Measurements from ENCODE around the gene RNF19B. TPM values are rescaled to one million over a fixed set of nuclear protein-coding genes. Genes with fewer than 3 reads are reported as not detected.
A peak's percentile ranks its signal among the peaks of the same experiment; 100 is the strongest.

The RNF19B gene
- total RNA-seq, 1 experiment from 2014 or later = 22.5 TPM

GRCh38 chr1:33010932-33011731 is 46.5 kb upstream of the RNF19B start:
- intact Hi-C loops (cut with micrococcal nuclease) = no loop called here
- Histone ChIP-seq H3K79me2 (ENCODE audit: insufficient read depth, low read length) (peaks cover 4% of the 10 kb centered on the region; the same call in 1 of the 2 replicates), H3K4me3 (replicated peaks in 1 of 2; ENCODE audit: low read depth in 1 of 2, low read length in 2 of 2) (no peak overlapping the region), H3K27ac (ENCODE audit: low read depth, low read length) (no peak overlapping the region), H3K36me3 (ENCODE audit: control insufficient read depth in 1 of 2, insufficient read depth in 2 of 2, low read length in 2 of 2) (peaks cover 59 to 64% of the 10 kb centered on the region in 2 experiments), H3K9me2 (ENCODE audit: insufficient read depth) (no peaks in the 10 kb centered on the region), H4K20me1 (ENCODE audit: insufficient read depth) (no peaks in the 10 kb centered on the region), H3K9me3 (ENCODE audit: control insufficient read depth in 1 of 2, insufficient read depth in 1 of 2, low read depth in 1 of 2, low read length in 2 of 2) (no peaks in the 10 kb centered on the region), H2AFZ (ENCODE audit: low read depth, low read length, poor library complexity, severe bottlenecking) (no peak overlapping the region), H3K27me3 (ENCODE audit: insufficient read depth, low read length) (no peaks in the 10 kb centered on the region), H3K9ac (ENCODE audit: low read length) (no peak overlapping the region), H3K4me2 (ENCODE audit: low read length) (no peak overlapping the region), H3K4me1 (ENCODE audit: control insufficient read depth in 1 of 2, insufficient read depth in 2 of 2, low read length in 2 of 2) (peaks cover 7 to 23% of the 10 kb centered on the region in 2 experiments)
- 0 out of 2 replicates have a peak, but pooled peaks have one; percentile 16 for TF ChIP-seq MAX (IDR thresholded peaks at IDR 0.05)
- no peak for TF ChIP-seq SIN3A (IDR thresholded peaks at IDR 0.05; ENCODE audit: low read depth)
- 0 out of 2 replicates have a peak, but pooled peaks have one; percentile 11 for TF ChIP-seq SP1 (IDR thresholded peaks at IDR 0.05; ENCODE audit: low read depth)
- no peak for ATAC-seq
- ChIA-PET CTCF (no interaction called here), RAD21 (ENCODE audit: low non-redundant PET in 1 of 2, low total read pairs in 2 of 2, uncharacterized antibody in 2 of 2, unreplicated experiment in 2 of 2) (no interaction called here), POLR2A (no interaction called here)
- BruUV-seq (replicated peaks) = no TSS peak
- no peak for DNase-seq (ENCODE audit: low read depth, low spot score)

GRCh38 chr1:33009561-33009960 is 45.0 kb upstream of the RNF19B start:
- no peak for TF ChIP-seq CBX3 (IDR thresholded peaks at IDR 0.05; ENCODE audit: low read depth)
- no peak for TF ChIP-seq ZBTB33 (IDR thresholded peaks at IDR 0.05; ENCODE audit: extremely low read depth, insufficient replicate concordance, low read length)
- TF ChIP-seq ELF1 (IDR thresholded peaks at IDR 0.05; ENCODE audit: borderline replicate concordance, low read depth) = no peak
- CTCF ChIA-PET = interaction anchor here (1.0 to 1.3 kb wide), 2 partner anchors 9 to 74 kb away, joined by 3 to 4 read pairs; no protein-coding TSS in a partner anchor
- POLR2A ChIA-PET = no interaction called here
- H3K27me3 ChIP-seq (ENCODE audit: insufficient read depth, low read length) = no peaks in the 10 kb centered on the region
- H2AFZ ChIP-seq (ENCODE audit: low read depth, low read length, poor library complexity, severe bottlenecking) = no peak overlapping the region
- H3K9me3 ChIP-seq (ENCODE audit: control insufficient read depth in 1 of 2, insufficient read depth in 1 of 2, low read depth in 1 of 2, low read length in 2 of 2) = no peaks in the 10 kb centered on the region
- H3K9ac ChIP-seq (ENCODE audit: low read length) = no peak overlapping the region
- no peak for ATAC-seq
- H3K27ac ChIP-seq (ENCODE audit: low read depth, low read length) = no peak overlapping the region
- RAD21 ChIA-PET (ENCODE audit: low non-redundant PET in 1 of 2, low total read pairs in 2 of 2, uncharacterized antibody in 2 of 2, unreplicated experiment in 2 of 2) = interaction anchor here in 1 of 2 experiments (0.9 kb wide), 1 partner anchor 77 kb away, joined by 3 read pairs; no protein-coding TSS in a partner anchor
- H3K4me2 ChIP-seq (ENCODE audit: low read length) = no peak overlapping the region
- no peaks in the 10 kb centered on the region for H4K20me1 ChIP-seq (ENCODE audit: insufficient read depth)
- DNase-seq (ENCODE audit: low read depth, low spot score) = no peak
- no peaks in the 10 kb centered on the region for H3K9me2 ChIP-seq (ENCODE audit: insufficient read depth)
- no TSS peak for BruUV-seq (replicated peaks)
- peaks cover 7 to 23% of the 10 kb centered on the region in 2 experiments for H3K4me1 ChIP-seq (ENCODE audit: control insufficient read depth in 1 of 2, insufficient read depth in 2 of 2, low read length in 2 of 2)
- H3K79me2 ChIP-seq (ENCODE audit: insufficient read depth, low read length) = peaks cover 8% of the 10 kb centered on the region; the same call in 1 of the 2 replicates
- intact Hi-C loops (cut with micrococcal nuclease) = no loop called here
- H3K36me3 ChIP-seq (ENCODE audit: control insufficient read depth in 1 of 2, insufficient read depth in 2 of 2, low read length in 2 of 2) = peaks cover 56 to 60% of the 10 kb centered on the region in 2 experiments
- no peak overlapping the region for H3K4me3 ChIP-seq (replicated peaks in 1 of 2; ENCODE audit: low read depth in 1 of 2, low read length in 2 of 2)

Measured in HCT116 (cell line).